GM12878 (cell line): ENCODE data around the gene CPS1. TPM values are rescaled to one million over a fixed set of nuclear protein-coding genes. Genes with fewer than 3 reads are reported as not detected.

Source experiments
- ATAC-seq: fragments of 200-7000 bp; cut with Tn5 transposase; 3 replicates; pipeline ENCODE4 v1.9.1; 2020; ENCODE audit warnings: mild to moderate bottlenecking, moderate library complexity
- BruUV-seq: library from RNA; stranded (reverse); fragments of 400-500 nt; replicated peaks from 2 replicates; lab custom pipeline; 2021; lab: Mats Ljungman, UMichigan
- CTCF ChIA-PET: fragments of 300-600 bp; sonication (Branson Sonifier 250); formaldehyde crosslinking; extraction: SDS; loops from one replicate; lab custom pipeline; 2021; ENCODE audit warnings: inconsistent platforms; lab: Yijun Ruan, JAX
- POLR2A ChIA-PET: fragments of 350-600 bp; formaldehyde crosslinking; extraction: SDS; loops from one replicate; lab custom pipeline; 2021; ENCODE audit warnings: inconsistent platforms; lab: Charles Lee
- RAD21 ChIA-PET: fragments of 300-600 bp; sonication (Branson Sonifier 250); formaldehyde crosslinking; loops from one replicate; lab custom pipeline; 2023; ENCODE audit warnings: antibody characterized with exemption; ENCODE audit not compliant: unreplicated experiment; lab: Charles Lee
- SMC1A ChIA-PET: fragments of 300-600 bp; sonication (Branson Sonifier 250); formaldehyde crosslinking; loops from one replicate; lab custom pipeline; 2023; ENCODE audit not compliant: unreplicated experiment, uncharacterized antibody; lab: Charles Lee
- DNase-seq: peaks from one replicate; pipeline ENCODE4 v3.0.0-alpha.2; 2011; ENCODE audit warnings: low read depth, low spot score
- FAIRE-seq: peaks from 3 replicates; lab custom pipeline; 2011; peaks lifted over from hg19 to GRCh38; lab: Jason Lieb, UNC
- H2AFZ ChIP-seq: 2 replicates; pipeline ENCODE4 v1.6.0; 2011; ENCODE audit warnings: low read depth, low read length, control low read depth; ENCODE audit not compliant: control insufficient read depth
- H3K27ac ChIP-seq: 2 replicates; pipeline ENCODE4 v1.5.1; 2011; ENCODE audit warnings: control low read depth; ENCODE audit not compliant: control insufficient read depth, insufficient read depth
- H3K27me3 ChIP-seq, 2 experiments: replicated peaks in 1 of 2; 2 replicates each; pipeline versions ENCODE4 v1.6.0 to v1.6.1; 2011; ENCODE audit warnings: low read length in 1 of 2; ENCODE audit not compliant: control insufficient read depth in 2 of 2, insufficient read depth in 2 of 2
- H3K36me3 ChIP-seq, 2 experiments: 2 replicates each; pipeline ENCODE4 v1.5.1; 2011; ENCODE audit warnings: low read length in 1 of 2; ENCODE audit not compliant: control insufficient read depth in 2 of 2, insufficient read depth in 2 of 2
- H3K4me1 ChIP-seq: 2 replicates; pipeline ENCODE4 v1.6.1; 2011; ENCODE audit warnings: mild to moderate bottlenecking, low read length, moderate library complexity, mixed read lengths; ENCODE audit not compliant: control insufficient read depth, insufficient read depth
- H3K4me2 ChIP-seq: 2 replicates; pipeline ENCODE4 v1.6.0; 2011; ENCODE audit warnings: control low read depth; ENCODE audit not compliant: control insufficient read depth, insufficient read depth
- H3K4me3 ChIP-seq: fragments of 200-600 bp; sonication (generic); 2 replicates; pipeline ENCODE4 v1.5.1; 2016
- H3K79me2 ChIP-seq: 2 replicates; pipeline ENCODE4 v1.6.0; 2011; ENCODE audit warnings: low read length; ENCODE audit not compliant: control insufficient read depth, insufficient read depth
- H3K9ac ChIP-seq: 2 replicates; pipeline ENCODE4 v1.8.0; 2011; ENCODE audit warnings: low read length, control low read depth, mixed read lengths; ENCODE audit not compliant: control insufficient read depth, insufficient read depth
- H3K9me3 ChIP-seq: replicated peaks from 3 replicates; pipeline ENCODE4 v1.5.1; 2011; ENCODE audit warnings: mild to moderate bottlenecking, low read length; ENCODE audit not compliant: control insufficient read depth, insufficient read depth
- H4K20me1 ChIP-seq: 2 replicates; pipeline ENCODE4 v1.6.0; 2011; ENCODE audit not compliant: control insufficient read depth, insufficient read depth
- ASH2L ChIP-seq: fragments of 300-600, 200-600 bp; sonication (generic); IDR thresholded peaks from 2 replicates; pipeline ENCODE4 v1.6.1; 2017; ENCODE audit warnings: low read depth, mild to moderate bottlenecking, borderline replicate concordance
- ATF3 ChIP-seq: IDR thresholded peaks from 2 replicates; pipeline ENCODE4 v1.6.1; 2011; ENCODE audit warnings: low read depth, mild to moderate bottlenecking, low read length, moderate library complexity, borderline replicate concordance; ENCODE audit errors: extremely low read depth
- ATF7 ChIP-seq: fragments of 450-650 bp; IDR thresholded peaks from 2 replicates; pipeline ENCODE4 v1.6.1; 2016; ENCODE audit warnings: low read depth, mild to moderate bottlenecking
- BMI1 ChIP-seq: fragments of 450-650 bp; IDR thresholded peaks from 2 replicates; pipeline ENCODE4 v1.6.1; 2016; ENCODE audit warnings: mild to moderate bottlenecking, moderate library complexity, borderline replicate concordance
- CTCF ChIP-seq, 3 experiments: IDR thresholded peaks in 2 of 3; conservative IDR thresholded peaks in 1 of 3; 2 replicates each; pipeline ENCODE4 v1.5.1; 2011; ENCODE audit warnings: low read depth in 3 of 3, low read length in 3 of 3, mild to moderate bottlenecking in 3 of 3, control low read depth in 2 of 3, moderate library complexity in 2 of 3, inconsistent platforms in 1 of 3, mixed read lengths in 1 of 3; ENCODE audit not compliant: control insufficient read depth in 2 of 3, insufficient read depth in 1 of 3; ENCODE audit errors: extremely low read depth in 1 of 3
- MEF2B ChIP-seq: fragments of 450-650 bp; IDR thresholded peaks from 2 replicates; pipeline ENCODE4 v1.6.1; 2018; ENCODE audit warnings: mild to moderate bottlenecking, moderate library complexity; ENCODE audit not compliant: partially characterized antibody, poor library complexity, severe bottlenecking
- MTA3 ChIP-seq: IDR thresholded peaks from 2 replicates; pipeline ENCODE4 v1.6.1; 2012; ENCODE audit warnings: low read length, inconsistent platforms, borderline replicate concordance
- POLR2AphosphoS2 ChIP-seq: IDR thresholded peaks from 2 replicates; pipeline ENCODE4 v1.6.1; 2011; ENCODE audit warnings: low read depth, mild to moderate bottlenecking, low read length, improper control_type of control experiment, moderate library complexity
- RAD51 ChIP-seq: fragments of 450-650 bp; IDR thresholded peaks from 2 replicates; pipeline ENCODE4 v1.6.1; 2016; ENCODE audit warnings: moderate library complexity, mild to moderate bottlenecking, inconsistent platforms
- RB1 ChIP-seq: fragments of 450-650 bp; formaldehyde crosslinking; IDR thresholded peaks from 2 replicates; pipeline ENCODE4 v1.6.1; 2017; ENCODE audit warnings: mild to moderate bottlenecking, borderline replicate concordance
- TCF12 ChIP-seq: IDR thresholded peaks from 2 replicates; pipeline ENCODE4 v1.6.1; 2011; ENCODE audit warnings: low read depth, mild to moderate bottlenecking, low read length
- ZBTB33 ChIP-seq: fragments of 450-650 bp; IDR thresholded peaks from 2 replicates; pipeline ENCODE4 v1.6.1; 2017; ENCODE audit warnings: mild to moderate bottlenecking
- ZNF217 ChIP-seq: fragments of 450-650 bp; IDR thresholded peaks from 2 replicates; pipeline ENCODE4 v1.6.1; 2017; ENCODE audit warnings: antibody characterized with exemption, mild to moderate bottlenecking
- in situ Hi-C: fragments of 300-500 bp; cut with MboI; formaldehyde crosslinking; loops from 9 replicates; pipeline ENCODE4 v1.14.3; 2018; ENCODE audit warnings: mixed read lengths
- intact Hi-C: fragments of 100-400 bp; cut with micrococcal nuclease; formaldehyde crosslinking; loops from one replicate; pipeline ENCODE4 v1.14.2; 2022; ENCODE audit not compliant: unreplicated experiment
- polyA plus RNA-seq, 11 experiments: library from polyadenylated mRNA; depleted of rRNA in 4 of 11; unstranded in 6 of 11; stranded (reverse) in 5 of 11; fragments of >200 nt; fragmentation: Nextera tagmentation in 4 of 11; fragmentation: Illumina TruSeq in 1 of 11; extraction: Ambion mirVana in 4 of 11; extraction: Trizol in 1 of 11; gene quantifications; 1 replicate in 1 of 11; 2 replicates in 10 of 11; pipeline versions ENCODE4 v1.2.1 to v1.2.3, GENCODE V29; 2011 to 2016; ENCODE audit warnings: inconsistent platforms in 2 of 11, missing spikeins in 2 of 11, low read depth in 1 of 11
- total RNA-seq, 4 experiments: library from RNA; depleted of rRNA in 3 of 4; stranded (reverse); fragments of >200 nt in 3 of 4; fragmentation: Illumina TruSeq in 1 of 4; extraction: Trizol in 1 of 4; gene quantifications; 2 replicates each; pipeline versions ENCODE4 v1.2.1 to v1.2.3, GENCODE V29; 2013 to 2021

The CPS1 gene
- total and polyA plus RNA-seq, 10 of the 15 experiments (the other 5 are each of a cell fraction or from before 2014, with no cell fraction given): 0.20 to 4.6 (median 0.55) TPM

- H3K36me3 ChIP-seq: no peaks in the 10 kb centered on the region
- H3K4me2 ChIP-seq: no peak overlapping the region
- ChIA-PET RAD21 (no interaction called here), SMC1A (interaction anchor here (1.3 kb wide), 1 partner anchor 32 kb away, joined by 3 read pairs; no protein-coding TSS in a partner anchor), CTCF (interaction anchor here (1.0 kb wide), 1 partner anchor 14 kb away, joined by 3 read pairs; no protein-coding TSS in a partner anchor), POLR2A (no interaction called here)
- no peaks in the 10 kb centered on the region for H3K9me3 ChIP-seq
- no peak for ATAC-seq
- no peak overlapping the region for H2AFZ ChIP-seq
- no peak overlapping the region for H3K27ac ChIP-seq
- H3K79me2 ChIP-seq: no peaks in the 10 kb centered on the region
- H4K20me1 ChIP-seq: no peaks in the 10 kb centered on the region
- no peak overlapping the region for H3K9ac ChIP-seq
- H3K4me3 ChIP-seq: no peak overlapping the region
- BruUV-seq: no TSS peak
- in situ Hi-C loops (no loop called here), intact Hi-C loops (no loop called here)
- DNase-seq: no peak
- TF ChIP-seq MEF2B (no peak), ZBTB33 (no peak), MTA3 (no peak), ATF3 (no peak), CTCF (IDR thresholded peaks at IDR 0.05 in 2 of 3, conservative IDR thresholded peaks at IDR 0.05 in 1 of 3; ENCODE audit: control insufficient read depth in 2 of 3, extremely low read depth in 1 of 3, insufficient read depth in 1 of 3, low read depth in 3 of 3, low read length in 3 of 3) (no peak), ASH2L (no peak), BMI1 (no peak), TCF12 (no peak), RAD51 (no peak), ZNF217 (no peak), ATF7 (no peak), POLR2AphosphoS2 (no peak), RB1 (no peak)
- no peaks in the 10 kb centered on the region for H3K27me3 ChIP-seq
- FAIRE-seq: no peak
- no peaks in the 10 kb centered on the region for H3K4me1 ChIP-seq
Measured at GRCh38 chr2:210586381-210586780, 30.0 kb downstream of the CPS1 start.
